Chondrocyte (in vitro differentiated cells): ENCODE data around the gene PCDHB11. TPM values are rescaled to one million over a fixed set of nuclear protein-coding genes. Genes with fewer than 3 reads are reported as not detected.
A peak's percentile ranks its signal among the peaks of the same experiment; 100 is the strongest.
"Not testable (repeated sequence)": the region's sequence is repeated elsewhere in the genome, so short reads cannot be mapped to it uniquely, and the experiment has no call there.

ENCODE experiments used
- DNase-seq: peaks from one replicate; pipeline ENCODE4 v3.0.0; 2021; ENCODE audit warnings: mixed read lengths, low spot score
- H3K27ac Mint-ChIP-seq: one replicate; pipeline ENCODE4 v1.8.0; 2021; ENCODE audit warnings: mild to moderate bottlenecking, moderate library complexity, mixed read lengths; ENCODE audit not compliant: unreplicated experiment
- H3K27me3 Mint-ChIP-seq: 2 replicates; pipeline ENCODE4 v1.8.0; 2021; ENCODE audit warnings: low read depth, mixed read lengths
- H3K36me3 Mint-ChIP-seq: 2 replicates; pipeline ENCODE4 v1.8.0; 2021; ENCODE audit warnings: low read depth, mixed read lengths
- H3K4me1 Mint-ChIP-seq: 2 replicates; pipeline ENCODE4 v1.8.0; 2021; ENCODE audit warnings: low read depth, mild to moderate bottlenecking, mixed read lengths
- H3K4me3 Mint-ChIP-seq: one replicate; pipeline ENCODE4 v1.8.0; 2021; ENCODE audit warnings: mild to moderate bottlenecking, moderate library complexity, mixed read lengths; ENCODE audit not compliant: unreplicated experiment
- H3K9me3 Mint-ChIP-seq: 2 replicates; pipeline ENCODE4 v1.8.0; 2021; ENCODE audit warnings: low read depth, mixed read lengths
- CTCF ChIP-seq: fragments of 200-600 bp; sonication (generic); IDR thresholded peaks from 2 replicates; pipeline ENCODE4 v1.5.0; 2021; ENCODE audit warnings: antibody characterized with exemption, mild to moderate bottlenecking, moderate library complexity
- long read RNA-seq: library from polyadenylated mRNA; stranded (forward); transcript quantifications from one replicate; pipeline ENCODE4 v2.0.0, GENCODE V29; 2021
- total RNA-seq: library from RNA; stranded (reverse); gene quantifications from 3 replicates; pipeline ENCODE4 v1.2.1, GENCODE V29; 2021

PCDHB11 gene
- 0.90 to 2.4 TPM (median 1.3 TPM) in 3 replicates for total RNA-seq
- long read RNA-seq, result 0 reads

- Mint-ChIP-seq H3K27me3 (no peaks in the 10 kb centered on the region), H3K4me1 (no peaks in the 10 kb centered on the region), H3K36me3 (peaks cover 23% of the 10 kb centered on the region), H3K4me3 (no peak within 1 kb of the TSS), H3K9me3 (peaks cover 62% of the 10 kb centered on the region), H3K27ac (no peak within 1 kb of the TSS)
- peak; percentile 29 for TF ChIP-seq CTCF
- no peak for DNase-seq
Measured at GRCh38 chr5:141199359-141200235, at the start of gene PCDHB11. Gene PCDHB11, plus strand, starts transcription at chr5:141199627. Its CDS starts 148 bp downstream, at chr5:141199775.

- Mint-ChIP-seq H3K9me3 (peaks cover 61% of the 10 kb centered on the region), H3K4me1 (no peaks in the 10 kb centered on the region), H3K27me3 (no peaks in the 10 kb centered on the region), H3K4me3 (no peak within 1 kb of the TSS), H3K36me3 (peaks cover 45% of the 10 kb centered on the region), H3K27ac (no peak within 1 kb of the TSS)
- no peak for TF ChIP-seq CTCF
- DNase-seq, result no peak
Measured at GRCh38 chr5:141149812-141150211, 49.6 kb upstream of the PCDHB11 start, which contains the start of gene PCDHB6. Gene PCDHB6, plus strand, starts transcription at chr5:141150057. Its CDS starts 201 bp downstream, at chr5:141150258.

- no peaks in the 10 kb centered on the region for H3K4me1 Mint-ChIP-seq
- no peaks in the 10 kb centered on the region for H3K27me3 Mint-ChIP-seq
- no peak for TF ChIP-seq CTCF
- no peak overlapping the region for H3K27ac Mint-ChIP-seq
- H3K4me3 Mint-ChIP-seq, result no peak overlapping the region
- no peak for DNase-seq
- H3K9me3 Mint-ChIP-seq, result peaks cover 59% of the 10 kb centered on the region
- H3K36me3 Mint-ChIP-seq, result peaks cover 45% of the 10 kb centered on the region
Measured at GRCh38 chr5:141150224-141150992, 49.0 kb upstream of the PCDHB11 start.

GRCh38 chr5:141150993-141151325 is 48.5 kb upstream of the PCDHB11 start:
- Mint-ChIP-seq H3K27me3 (no peaks in the 10 kb centered on the region), H3K4me3 (no peak overlapping the region), H3K36me3 (peaks cover 47% of the 10 kb centered on the region), H3K9me3 (peaks cover 60% of the 10 kb centered on the region), H3K27ac (no peak overlapping the region), H3K4me1 (no peaks in the 10 kb centered on the region)
- no peak for DNase-seq
- no peak for TF ChIP-seq CTCF

- Mint-ChIP-seq H3K9me3 (peaks cover 60% of the 10 kb centered on the region), H3K36me3 (peaks cover 48% of the 10 kb centered on the region)
- H3K27me3 Mint-ChIP-seq, H3K27ac Mint-ChIP-seq, H3K4me1 Mint-ChIP-seq, DNase-seq, H3K4me3 Mint-ChIP-seq: not testable (repeated sequence)
Measured at GRCh38 chr5:141151632-141152031, 47.8 kb upstream of the PCDHB11 start.

GRCh38 chr5:141152096-141152495 is 47.3 kb upstream of the PCDHB11 start:
- not testable (repeated sequence) for H3K27me3 Mint-ChIP-seq, H3K4me3 Mint-ChIP-seq, H3K4me1 Mint-ChIP-seq, H3K27ac Mint-ChIP-seq, DNase-seq
- H3K36me3 Mint-ChIP-seq, result peaks cover 49% of the 10 kb centered on the region
- peaks cover 61% of the 10 kb centered on the region for H3K9me3 Mint-ChIP-seq
